Breast epithelium (tissue), 4 donors: ENCODE data around the gene IMPA2. TPM values are rescaled to one million over a fixed set of nuclear protein-coding genes. Genes with fewer than 3 reads are reported as not detected.
"Not testable (repeated sequence)": the region's sequence is repeated elsewhere in the genome, so short reads cannot be mapped to it uniquely, and the experiment has no call there.

Source experiments
- DNase-seq, 2 donors: peaks; one replicate each; pipeline ENCODE4 v3.0.0-alpha.2; 2019; ENCODE audit warnings: low spot score in 2 of 2
- H3K27ac ChIP-seq, 2 donors: fragments of 200-600 bp; sonication (generic) in 1 of 2; one replicate each; pipeline ENCODE4 v1.5.1; 2016 to 2019; ENCODE audit warnings: mild to moderate bottlenecking in 1 of 2
- H3K27me3 ChIP-seq, 2 donors: fragments of 200-600 bp; sonication (generic) in 1 of 2; one replicate each; pipeline versions ENCODE4 v1.5.1 to v1.6.0; 2017 to 2019; ENCODE audit warnings: control low read depth in 1 of 2, mild to moderate bottlenecking in 1 of 2
- H3K36me3 ChIP-seq: fragments of 200-600 bp; one replicate; pipeline ENCODE4 v1.5.1; 2019
- H3K4me1 ChIP-seq, 2 donors: fragments of 200-600 bp; sonication (generic); one replicate each; pipeline ENCODE4 v1.5.1; 2016 to 2019; ENCODE audit warnings: control low read depth in 1 of 2
- H3K4me3 ChIP-seq, 3 donors: fragments of 200-600 bp; sonication (generic); 1 replicate in 2 of 3; 2 replicates in 1 of 3; pipeline ENCODE4 v1.5.1; 2016 to 2019; ENCODE audit warnings: mild to moderate bottlenecking in 3 of 3, moderate library complexity in 2 of 3
- H3K9me3 ChIP-seq, 2 donors: fragments of 200-600 bp; sonication (generic) in 1 of 2; one replicate each; pipeline ENCODE4 v1.5.1; 2016 to 2019; ENCODE audit warnings: control low read depth in 1 of 2
- CTCF ChIP-seq, 3 donors: fragments of 450-650 bp; IDR thresholded peaks; one replicate each; pipeline ENCODE4 v1.5.1; 2016 to 2017; ENCODE audit warnings: antibody characterized with exemption in 3 of 3, mild to moderate bottlenecking in 3 of 3, moderate library complexity in 3 of 3
- POLR2A ChIP-seq: fragments of 450-650 bp; IDR thresholded peaks from one replicate; pipeline ENCODE4 v1.6.1; 2016; ENCODE audit warnings: antibody characterized with exemption, mild to moderate bottlenecking, moderate library complexity
- POLR2AphosphoS5 ChIP-seq, 3 donors: sonication (generic); formaldehyde crosslinking; IDR thresholded peaks; one replicate each; pipeline ENCODE4 v1.6.1; 2017; ENCODE audit warnings: antibody characterized with exemption in 3 of 3
- intact Hi-C: fragments of 100-400 bp; cut with DNase I; formaldehyde crosslinking; loops from one replicate; pipeline ENCODE4 v1.15.1; 2023; ENCODE audit warnings: low total_unique reads
- total RNA-seq, 3 donors: library from RNA; depleted of rRNA; stranded (reverse); fragments of >200 nt; gene quantifications; one replicate each; pipeline ENCODE4 v1.1.0, GENCODE V29; 2016

Gene IMPA2
- total RNA-seq, 3 donors from 2014 or later = 25.2 to 26.5 (median 26.2) TPM

- Histone ChIP-seq H3K36me3 (no peaks in the 10 kb centered on the region), H3K9me3 (no peaks in the 10 kb centered on the region), H3K27me3 (no peaks in the 10 kb centered on the region), H3K4me1 (no peaks in the 10 kb centered on the region), H3K27ac (peak overlapping the region; percentile 33 to 66), H3K4me3 (peak overlapping the region in 2 of 3 donors; percentile 42 to 59)
- no peak for TF ChIP-seq POLR2A
- TF ChIP-seq POLR2AphosphoS5 (IDR thresholded peaks at IDR 0.05) = no peak
- TF ChIP-seq CTCF (IDR thresholded peaks at IDR 0.05) = no peak
- DNase-seq = no peak
- intact Hi-C loops = no loop called here
Measured at GRCh38 chr18:12076424-12077140, 95.3 kb downstream of the IMPA2 start.

GRCh38 chr18:12077994-12078393 is 96.7 kb downstream of the IMPA2 start:
- H3K27me3 ChIP-seq, H3K9me3 ChIP-seq, H3K36me3 ChIP-seq, H3K4me3 ChIP-seq, intact Hi-C loops, DNase-seq, H3K4me1 ChIP-seq, H3K27ac ChIP-seq: not testable (repeated sequence)

- Histone ChIP-seq H3K27ac (peak overlapping the region; percentile 32 to 54), H3K4me3 (no peak overlapping the region), H3K9me3 (no peaks in the 10 kb centered on the region), H3K4me1 (no peaks in the 10 kb centered on the region), H3K36me3 (no peaks in the 10 kb centered on the region), H3K27me3 (no peaks in the 10 kb centered on the region)
- intact Hi-C loops = no loop called here
- TF ChIP-seq POLR2AphosphoS5 (IDR thresholded peaks at IDR 0.05) (no peak), POLR2A (no peak), CTCF (IDR thresholded peaks at IDR 0.05) (no peak)
- DNase-seq = no peak
Measured at GRCh38 chr18:12079491-12080237, 98.4 kb downstream of the IMPA2 start.

Other genes starting within 250 kb of the IMPA2 start
- gene CHMP1B, start 130.1 kb upstream of the IMPA2 start, total RNA-seq = 10 to 100 TPM; 41.0 to 63.4 (median 44.8) TPM
- gene MPPE1, start 73.2 kb upstream of the IMPA2 start, total RNA-seq = 10 to 100 TPM; 15.4 to 46.0 (median 31.5) TPM
- gene ANKRD62, start 112.3 kb downstream of the IMPA2 start, total RNA-seq = not detected